ENCODE measurements around the gene MGAT4B.

- TF ChIP-seq CTCF (IDR thresholded peaks at IDR 0.05), result no peak
- TF ChIP-seq POLR2A (IDR thresholded peaks at IDR 0.05), result no peak
Observed at GRCh38 chr5:179829732-179830435, 23.2 kb upstream of the MGAT4B start.
